Kidney (tissue), 14 donors: ENCODE data around the gene TMEM185A. TPM values are rescaled to one million over a fixed set of nuclear protein-coding genes. Genes with fewer than 3 reads are reported as not detected.

Experiments
- DNase-seq, 5 donors: peaks; one replicate each; pipeline ENCODE4 v3.0.0-alpha.2; 2013 to 2020
- FAIRE-seq: peaks from 2 replicates; lab custom pipeline; 2012; peaks lifted over from hg19 to GRCh38; lab: Jason Lieb, UNC
- H3K27ac ChIP-seq, 2 donors: one replicate each; pipeline ENCODE4 v1.7.0; 2013; ENCODE audit warnings: low read depth in 2 of 2, low read length in 2 of 2, inconsistent platforms in 1 of 2
- H3K27me3 ChIP-seq: one replicate; pipeline ENCODE4 v1.7.1; 2013; ENCODE audit warnings: low read length, inconsistent platforms; ENCODE audit not compliant: control insufficient read depth, insufficient read depth
- H3K36me3 ChIP-seq, 3 donors: one replicate each; pipeline versions ENCODE4 v1.7.0 to v1.7.1; 2013; ENCODE audit warnings: low read length in 3 of 3, control low read depth in 1 of 3, inconsistent platforms in 1 of 3; ENCODE audit not compliant: insufficient read depth in 3 of 3, control insufficient read depth in 2 of 3
- H3K4me1 ChIP-seq, 3 donors: one replicate each; pipeline versions ENCODE4 v1.7.0 to v1.7.1; 2013; ENCODE audit warnings: low read length in 3 of 3, inconsistent platforms in 1 of 3, low read depth in 1 of 3; ENCODE audit not compliant: control insufficient read depth in 2 of 3, insufficient read depth in 2 of 3
- H3K4me3 ChIP-seq, 3 donors: one replicate each; pipeline versions ENCODE4 v1.7.0 to v1.8.1; 2013; ENCODE audit warnings: low read length in 3 of 3, control low read depth in 1 of 3, inconsistent platforms in 1 of 3
- H3K9ac ChIP-seq, 3 donors: one replicate each; pipeline versions ENCODE4 v1.7.0 to v1.7.1; 2013; ENCODE audit warnings: low read length in 3 of 3, control low read depth in 1 of 3, inconsistent platforms in 1 of 3
- H3K9me3 ChIP-seq, 3 donors: one replicate each; pipeline versions ENCODE4 v1.7.0 to v1.7.1; 2013; ENCODE audit warnings: low read length in 3 of 3, control low read depth in 1 of 3, inconsistent platforms in 1 of 3; ENCODE audit not compliant: control insufficient read depth in 2 of 3, insufficient read depth in 1 of 3
- intact Hi-C: fragments of 100-400 bp; cut with DNase I; formaldehyde crosslinking; loops from one replicate; pipeline ENCODE4 v1.11.1; 2022
- polyA plus RNA-seq: library from polyadenylated mRNA; stranded (reverse); fragments of 350-450 nt; fragmentation: Illumina TruSeq; extraction: RNeasy Lipid Tissue Mini Kit (QIAGEN cat#74804); gene quantifications from one replicate; pipeline ENCODE4 v1.2.3, GENCODE V29; 2014; ENCODE audit warnings: low read depth, low replicate concordance; ENCODE audit not compliant: insufficient read depth
- total RNA-seq: library from RNA; stranded (reverse); fragmentation: NEBNext Ultra II Directional; extraction: Animal tissue kit (Norgen Biotek cat#: 25700); gene quantifications from one replicate; pipeline ENCODE4 v1.2.1, GENCODE V29; 2021
- TF ChIP-seq, protein P1 (sequence below): IDR thresholded peaks from 3 replicates; pipeline ENCODE4 v1.5.1; 2012; ENCODE audit warnings: mild to moderate bottlenecking, moderate library complexity, borderline replicate concordance; ENCODE audit not compliant: insufficient read depth; ENCODE audit errors: extremely low read depth
- donor health status: control.
- donor health status: control.
- donor health status: control.
- donor health status: control.
- donor health status: control.
- donor health status: DM: yes; HTN: yes; CAD: no.
- donor health status: Normal renal cell carcinoma (clear cell type).

TMEM185A gene
- total and polyA plus RNA-seq, 2 donors from 2014 or later = 18.6 to 21.0 TPM

- intact Hi-C loops = no loop called here
- Histone ChIP-seq H3K9ac (no peak overlapping the region), H3K27me3 (no peaks in the 10 kb centered on the region), H3K27ac (no peak overlapping the region), H3K4me3 (no peak overlapping the region), H3K9me3 (no peaks in the 10 kb centered on the region), H3K36me3 (no peaks in the 10 kb centered on the region), H3K4me1 (no peaks in the 10 kb centered on the region)
- DNase-seq (no peak), FAIRE-seq (no peak)
- TF ChIP-seq, protein P1, sequence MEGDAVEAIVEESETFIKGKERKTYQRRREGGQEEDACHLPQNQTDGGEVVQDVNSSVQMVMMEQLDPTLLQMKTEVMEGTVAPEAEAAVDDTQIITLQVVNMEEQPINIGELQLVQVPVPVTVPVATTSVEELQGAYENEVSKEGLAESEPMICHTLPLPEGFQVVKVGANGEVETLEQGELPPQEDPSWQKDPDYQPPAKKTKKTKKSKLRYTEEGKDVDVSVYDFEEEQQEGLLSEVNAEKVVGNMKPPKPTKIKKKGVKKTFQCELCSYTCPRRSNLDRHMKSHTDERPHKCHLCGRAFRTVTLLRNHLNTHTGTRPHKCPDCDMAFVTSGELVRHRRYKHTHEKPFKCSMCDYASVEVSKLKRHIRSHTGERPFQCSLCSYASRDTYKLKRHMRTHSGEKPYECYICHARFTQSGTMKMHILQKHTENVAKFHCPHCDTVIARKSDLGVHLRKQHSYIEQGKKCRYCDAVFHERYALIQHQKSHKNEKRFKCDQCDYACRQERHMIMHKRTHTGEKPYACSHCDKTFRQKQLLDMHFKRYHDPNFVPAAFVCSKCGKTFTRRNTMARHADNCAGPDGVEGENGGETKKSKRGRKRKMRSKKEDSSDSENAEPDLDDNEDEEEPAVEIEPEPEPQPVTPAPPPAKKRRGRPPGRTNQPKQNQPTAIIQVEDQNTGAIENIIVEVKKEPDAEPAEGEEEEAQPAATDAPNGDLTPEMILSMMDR = no peak
Measured at GRCh38 chrX:149641432-149641831, 9.8 kb upstream of the TMEM185A start.

DNA sequence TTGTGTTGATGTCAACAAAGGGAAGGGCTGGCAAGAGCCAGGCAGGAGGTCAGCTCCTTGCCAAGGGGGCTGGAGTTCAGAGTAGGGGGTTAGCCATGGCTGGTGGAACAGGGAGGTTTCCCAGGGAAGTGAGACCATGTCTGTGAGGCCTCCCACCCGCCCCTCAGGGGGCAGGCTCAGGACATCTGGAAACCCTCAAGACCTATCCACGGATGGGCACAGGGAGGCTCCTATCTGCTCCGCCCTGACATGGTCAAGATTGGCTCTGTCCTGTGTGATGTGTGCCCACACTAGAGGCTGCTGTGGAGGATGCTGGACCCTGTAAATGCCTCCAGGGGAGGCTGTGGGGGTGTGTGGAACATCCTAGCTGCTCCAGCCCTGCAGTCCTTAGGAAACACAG, 8.0 kb upstream of the TMEM185A start:
- intact Hi-C loops = no loop called here
- DNase-seq (no peak), FAIRE-seq (no peak)
- H3K27ac ChIP-seq = no peak overlapping the region
- H3K9ac ChIP-seq = no peak overlapping the region
- TF ChIP-seq, protein P1 = no peak
- H3K27me3 ChIP-seq = no peaks in the 10 kb centered on the region
- H3K4me1 ChIP-seq = no peaks in the 10 kb centered on the region
- no peaks in the 10 kb centered on the region for H3K9me3 ChIP-seq
- no peaks in the 10 kb centered on the region for H3K36me3 ChIP-seq
- no peak overlapping the region for H3K4me3 ChIP-seq

GRCh38 chrX:149638860-149639259, 7.3 kb upstream of the TMEM185A start:
- Histone ChIP-seq H3K27ac (no peak overlapping the region), H3K4me3 (no peak overlapping the region), H3K27me3 (no peaks in the 10 kb centered on the region), H3K4me1 (no peaks in the 10 kb centered on the region), H3K9me3 (no peaks in the 10 kb centered on the region), H3K36me3 (no peaks in the 10 kb centered on the region), H3K9ac (no peak overlapping the region)
- intact Hi-C loops = no loop called here
- TF ChIP-seq, protein P1 = no peak
- DNase-seq (no peak), FAIRE-seq (no peak)

DNA sequence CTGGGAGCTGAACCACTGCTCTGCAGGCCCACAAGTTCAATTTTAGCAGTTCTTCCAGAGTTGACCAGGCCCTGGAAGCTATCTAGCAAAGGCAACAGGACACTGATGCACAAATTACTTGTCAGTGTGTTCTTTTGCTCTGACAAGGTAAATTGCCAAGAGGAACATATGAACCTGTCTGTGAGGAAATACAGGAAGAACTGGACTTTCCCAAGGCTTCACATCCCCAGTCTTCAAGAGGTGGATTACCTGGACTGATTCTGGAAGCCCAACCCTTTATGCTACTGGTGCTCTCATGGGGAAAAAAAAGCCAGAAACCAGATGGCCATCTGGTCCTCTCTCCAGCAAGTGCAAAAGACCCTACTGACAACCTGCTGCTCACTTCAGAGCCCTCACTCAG, 1.9 kb upstream of the TMEM185A start:
- intact Hi-C loops = no loop called here
- DNase-seq (no peak), FAIRE-seq (no peak)
- peaks cover 0 to 7% (median 0%) of the 10 kb centered on the region in 3 donors for H3K4me1 ChIP-seq
- H3K27ac ChIP-seq = no peak overlapping the region
- H3K36me3 ChIP-seq = no peaks in the 10 kb centered on the region
- H3K9me3 ChIP-seq = no peaks in the 10 kb centered on the region
- TF ChIP-seq, protein P1 = no peak
- H3K9ac ChIP-seq = no peak overlapping the region
- H3K27me3 ChIP-seq = no peaks in the 10 kb centered on the region
- no peak overlapping the region for H3K4me3 ChIP-seq
